Endothelial cell (in vitro differentiated cells): ENCODE measurements around the gene MCTP1. TPM values are rescaled to one million over a fixed set of nuclear protein-coding genes. Genes with fewer than 3 reads are reported as not detected.

Source experiments
- DNase-seq: peaks from one replicate; pipeline ENCODE4 v3.0.0; 2021; ENCODE audit warnings: low spot score
- H3K27ac Mint-ChIP-seq: one replicate; pipeline ENCODE4 v1.8.0; 2021; ENCODE audit warnings: mixed read lengths, inconsistent platforms; ENCODE audit not compliant: unreplicated experiment
- H3K27me3 Mint-ChIP-seq: one replicate; pipeline ENCODE4 v1.8.0; 2021; ENCODE audit warnings: mild to moderate bottlenecking, moderate library complexity, mixed read lengths, inconsistent platforms; ENCODE audit not compliant: unreplicated experiment
- H3K36me3 Mint-ChIP-seq: one replicate; pipeline ENCODE4 v1.8.0; 2021; ENCODE audit warnings: mild to moderate bottlenecking, low read depth, mixed read lengths, inconsistent platforms; ENCODE audit not compliant: unreplicated experiment
- H3K4me1 Mint-ChIP-seq: one replicate; pipeline ENCODE4 v1.8.0; 2021; ENCODE audit warnings: mild to moderate bottlenecking, mixed read lengths, inconsistent platforms; ENCODE audit not compliant: unreplicated experiment
- H3K4me3 Mint-ChIP-seq: one replicate; pipeline ENCODE4 v1.8.0; 2021; ENCODE audit warnings: mild to moderate bottlenecking, mixed read lengths, inconsistent platforms; ENCODE audit not compliant: unreplicated experiment
- H3K9me3 Mint-ChIP-seq: one replicate; pipeline ENCODE4 v1.8.0; 2021; ENCODE audit warnings: mixed read lengths, inconsistent platforms; ENCODE audit not compliant: unreplicated experiment
- total RNA-seq: library from RNA; stranded (reverse); fragmentation: NEBNext Ultra II Directional; extraction: Animal tissue kit (Norgen Biotek cat#: 25700); gene quantifications from one replicate; pipeline ENCODE4 v1.2.1, GENCODE V29; 2021; ENCODE audit not compliant: unreplicated experiment
- TF ChIP-seq, protein P1 (sequence below): fragments of 200-600 bp; sonication (generic); IDR thresholded peaks from one replicate; pipeline ENCODE4 v1.5.0; 2021; ENCODE audit warnings: antibody characterized with exemption; ENCODE audit not compliant: unreplicated experiment

Gene MCTP1
- total RNA-seq, 1 donor from 2014 or later, result 2.2 TPM

DNA sequence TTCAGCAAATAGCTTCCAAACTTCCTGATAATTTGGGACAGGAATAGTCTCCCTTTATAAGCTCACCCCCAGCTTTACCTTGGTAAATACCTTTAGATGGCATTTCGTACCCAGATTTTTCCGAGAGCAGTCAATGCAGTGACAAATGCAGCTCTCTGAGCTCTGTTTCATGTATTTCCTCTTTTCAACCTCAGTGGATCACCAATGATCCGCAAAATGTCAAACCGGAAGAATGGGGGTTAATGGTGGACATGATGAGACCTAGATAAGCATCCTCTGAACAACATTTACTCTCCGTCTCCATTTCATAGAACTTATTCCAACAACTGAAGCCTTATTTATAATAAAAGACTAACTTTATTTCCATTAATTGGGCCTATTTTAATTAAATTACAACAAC lies 227.3 kb downstream of the MCTP1 start:
- Mint-ChIP-seq H3K4me1 (no peaks in the 10 kb centered on the region), H3K27ac (no peak overlapping the region), H3K9me3 (no peaks in the 10 kb centered on the region), H3K36me3 (no peaks in the 10 kb centered on the region), H3K27me3 (no peaks in the 10 kb centered on the region), H3K4me3 (no peak overlapping the region)
- no peak for DNase-seq
- TF ChIP-seq, protein P1, sequence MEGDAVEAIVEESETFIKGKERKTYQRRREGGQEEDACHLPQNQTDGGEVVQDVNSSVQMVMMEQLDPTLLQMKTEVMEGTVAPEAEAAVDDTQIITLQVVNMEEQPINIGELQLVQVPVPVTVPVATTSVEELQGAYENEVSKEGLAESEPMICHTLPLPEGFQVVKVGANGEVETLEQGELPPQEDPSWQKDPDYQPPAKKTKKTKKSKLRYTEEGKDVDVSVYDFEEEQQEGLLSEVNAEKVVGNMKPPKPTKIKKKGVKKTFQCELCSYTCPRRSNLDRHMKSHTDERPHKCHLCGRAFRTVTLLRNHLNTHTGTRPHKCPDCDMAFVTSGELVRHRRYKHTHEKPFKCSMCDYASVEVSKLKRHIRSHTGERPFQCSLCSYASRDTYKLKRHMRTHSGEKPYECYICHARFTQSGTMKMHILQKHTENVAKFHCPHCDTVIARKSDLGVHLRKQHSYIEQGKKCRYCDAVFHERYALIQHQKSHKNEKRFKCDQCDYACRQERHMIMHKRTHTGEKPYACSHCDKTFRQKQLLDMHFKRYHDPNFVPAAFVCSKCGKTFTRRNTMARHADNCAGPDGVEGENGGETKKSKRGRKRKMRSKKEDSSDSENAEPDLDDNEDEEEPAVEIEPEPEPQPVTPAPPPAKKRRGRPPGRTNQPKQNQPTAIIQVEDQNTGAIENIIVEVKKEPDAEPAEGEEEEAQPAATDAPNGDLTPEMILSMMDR, result no peak

DNA sequence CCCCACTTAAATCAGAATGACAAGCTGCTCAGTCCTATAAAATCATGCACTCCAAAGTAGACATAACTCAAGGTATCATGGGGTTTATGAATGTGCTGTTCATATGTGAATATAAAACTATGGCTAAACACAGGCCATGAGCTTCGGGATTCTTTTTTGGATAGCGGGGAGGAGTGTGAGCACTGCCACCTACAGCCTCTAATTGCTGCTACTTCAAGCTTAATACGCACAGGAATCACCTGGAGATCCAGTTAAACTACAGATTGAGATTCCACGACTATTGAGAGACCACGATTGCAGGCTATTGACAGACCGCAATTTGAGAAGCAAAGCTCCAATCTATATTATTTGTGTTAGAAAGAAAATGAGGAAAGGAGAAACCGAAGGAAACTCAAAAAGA lies 231.6 kb downstream of the MCTP1 start:
- H3K27me3 Mint-ChIP-seq, result no peaks in the 10 kb centered on the region
- H3K4me1 Mint-ChIP-seq, result no peaks in the 10 kb centered on the region
- no peak overlapping the region for H3K4me3 Mint-ChIP-seq
- no peak overlapping the region for H3K27ac Mint-ChIP-seq
- no peak for DNase-seq
- TF ChIP-seq, protein P1, result no peak
- no peaks in the 10 kb centered on the region for H3K9me3 Mint-ChIP-seq
- no peaks in the 10 kb centered on the region for H3K36me3 Mint-ChIP-seq

DNA sequence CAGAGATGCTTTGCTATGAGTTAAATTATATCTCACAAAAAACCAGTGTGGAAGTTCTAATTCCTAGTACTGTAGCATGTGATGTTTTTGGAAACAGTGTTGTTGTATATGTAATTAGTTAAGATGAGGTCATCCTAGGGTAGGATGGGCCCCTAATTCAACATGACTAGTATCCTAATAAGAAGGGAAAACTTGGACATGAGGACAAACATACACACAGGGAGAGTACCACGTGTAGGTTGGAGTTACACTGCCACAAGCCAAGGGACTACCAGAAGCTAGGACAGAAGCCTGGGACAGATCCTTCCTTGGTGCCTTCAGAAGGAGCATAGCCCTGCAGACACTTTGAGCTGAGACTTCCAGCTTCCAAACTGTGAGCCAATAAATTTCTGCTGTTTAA lies 234.2 kb downstream of the MCTP1 start:
- Mint-ChIP-seq H3K4me1 (no peaks in the 10 kb centered on the region), H3K36me3 (no peaks in the 10 kb centered on the region), H3K27me3 (no peaks in the 10 kb centered on the region), H3K9me3 (no peaks in the 10 kb centered on the region), H3K27ac (no peak overlapping the region), H3K4me3 (no peak overlapping the region)
- no peak for DNase-seq
- TF ChIP-seq, protein P1, result no peak

DNA sequence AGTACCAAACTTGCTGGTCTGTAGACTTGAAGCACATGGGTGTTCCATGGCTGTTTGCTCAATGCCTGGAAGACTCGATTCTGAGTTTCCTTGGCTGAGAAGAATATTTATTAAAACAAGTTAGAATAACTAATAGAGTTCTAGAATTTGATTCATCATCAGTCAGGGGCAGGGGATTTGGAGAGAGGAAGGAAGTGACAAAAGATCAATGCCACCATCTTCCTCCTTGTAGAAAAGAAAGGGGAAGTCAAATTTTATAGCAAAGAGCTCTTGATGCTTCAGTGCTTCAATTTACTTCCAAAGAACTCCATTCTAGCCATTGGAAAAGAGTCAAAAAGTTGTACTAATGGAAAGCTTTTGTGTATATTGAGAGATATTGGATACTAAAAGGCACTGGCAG lies 236.3 kb downstream of the MCTP1 start:
- peaks cover 3% of the 10 kb centered on the region for H3K27me3 Mint-ChIP-seq
- DNase-seq, result no peak
- no peaks in the 10 kb centered on the region for H3K36me3 Mint-ChIP-seq
- H3K4me1 Mint-ChIP-seq, result no peaks in the 10 kb centered on the region
- TF ChIP-seq, protein P1, result no peak
- no peak overlapping the region for H3K27ac Mint-ChIP-seq
- H3K9me3 Mint-ChIP-seq, result no peaks in the 10 kb centered on the region
- H3K4me3 Mint-ChIP-seq, result no peak overlapping the region

DNA sequence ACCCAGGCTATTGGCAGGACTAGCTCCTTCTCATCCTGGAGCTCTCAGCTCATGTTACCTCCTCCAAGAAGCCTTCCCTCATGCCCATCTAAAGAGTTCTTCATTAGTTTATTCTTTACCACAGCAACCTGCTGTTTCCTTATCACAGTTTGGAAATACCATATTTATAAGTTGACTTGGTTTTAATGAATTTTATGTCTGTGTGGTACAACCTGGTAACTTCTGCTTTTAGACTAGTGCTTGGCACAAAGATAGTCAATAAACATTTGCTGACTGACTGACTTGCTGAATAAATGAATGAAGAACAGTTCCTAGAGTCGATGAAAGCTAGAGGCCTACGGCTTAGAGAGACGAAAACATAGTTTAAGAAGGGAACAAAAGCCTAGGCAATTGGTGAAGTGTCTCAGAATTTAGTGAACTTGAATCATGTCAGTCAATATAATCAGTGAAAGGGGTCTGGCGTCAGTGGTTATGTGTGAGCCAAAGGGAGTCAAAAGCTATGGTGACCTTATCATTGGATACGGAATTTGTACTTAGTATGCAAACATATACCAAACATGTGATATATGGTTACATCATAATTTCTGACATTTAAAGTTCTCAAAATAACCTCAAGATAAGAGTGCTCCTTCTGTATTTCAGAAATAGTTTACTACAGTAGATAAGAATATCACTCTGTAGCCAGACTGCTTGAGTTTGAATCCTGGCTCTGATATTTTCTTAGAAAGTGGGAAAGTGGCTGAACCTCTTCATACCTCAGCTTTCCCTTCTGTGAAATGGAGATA lies 239.5 kb downstream of the MCTP1 start:
- DNase-seq, result no peak
- H3K4me1 Mint-ChIP-seq, result peaks cover 3% of the 10 kb centered on the region
- H3K9me3 Mint-ChIP-seq, result no peaks in the 10 kb centered on the region
- H3K36me3 Mint-ChIP-seq, result no peaks in the 10 kb centered on the region
- TF ChIP-seq, protein P1, result no peak
- H3K4me3 Mint-ChIP-seq, result no peak overlapping the region
- H3K27me3 Mint-ChIP-seq, result peaks cover 3% of the 10 kb centered on the region
- no peak overlapping the region for H3K27ac Mint-ChIP-seq
